CD4-positive, CD25-positive, alpha-beta regulatory T cell (primary cell): ENCODE data around the gene CBX6. TPM values are rescaled to one million over a fixed set of nuclear protein-coding genes. Genes with fewer than 3 reads are reported as not detected.
A peak's percentile ranks its signal among the peaks of the same experiment; 100 is the strongest.
"Not testable (repeated sequence)": the region's sequence is repeated elsewhere in the genome, so short reads cannot be mapped to it uniquely, and the experiment has no call there.

ENCODE experiments used
- ATAC-seq, 2 donors: fragments of 150-1000 bp; cut with Tn5 transposase; one replicate each; pipeline ENCODE4 v1.10.0; 2021; ENCODE audit warnings: low read depth in 2 of 2, moderate number of reproducible peaks in 2 of 2, moderate library complexity in 1 of 2
- DNase-seq, 3 donors: peaks; one replicate each; pipeline versions ENCODE4 v3.0.0 to v3.0.0-alpha.2; 2012 to 2022; ENCODE audit warnings: mixed read lengths in 1 of 3
- H3K27ac ChIP-seq: one replicate; pipeline ENCODE4 v1.7.0; 2013; ENCODE audit warnings: mild to moderate bottlenecking, low read length; ENCODE audit not compliant: insufficient read depth, poor library complexity, severe bottlenecking
- H3K27me3 ChIP-seq: one replicate; pipeline ENCODE4 v1.7.0; 2013; ENCODE audit warnings: low read length; ENCODE audit not compliant: control insufficient read depth, insufficient read depth
- H3K36me3 ChIP-seq: one replicate; pipeline ENCODE4 v1.7.0; 2013; ENCODE audit warnings: mild to moderate bottlenecking, low read length, moderate library complexity; ENCODE audit not compliant: control insufficient read depth, insufficient read depth
- H3K4me1 ChIP-seq: 2 replicates; pipeline ENCODE4 v1.7.0; 2013; ENCODE audit warnings: mild to moderate bottlenecking, low read length; ENCODE audit not compliant: insufficient read depth, control insufficient read depth, poor library complexity, severe bottlenecking
- H3K4me3 ChIP-seq: one replicate; pipeline ENCODE4 v1.7.0; 2013; ENCODE audit warnings: low read depth, mild to moderate bottlenecking, low read length, moderate library complexity
- H3K9me3 ChIP-seq, 2 experiments: 1 replicate in 1 of 2; 2 replicates in 1 of 2; pipeline ENCODE4 v1.7.0; 2013; ENCODE audit warnings: low read length in 2 of 2, mild to moderate bottlenecking in 1 of 2, moderate library complexity in 1 of 2; ENCODE audit not compliant: control insufficient read depth in 2 of 2
- H3K27ac Mint-ChIP-seq, 3 donors: one replicate each; pipeline ENCODE4 v1.8.0; 2020 to 2022; ENCODE audit warnings: mild to moderate bottlenecking in 3 of 3, mixed read lengths in 3 of 3, moderate library complexity in 2 of 3
- H3K27me3 Mint-ChIP-seq: one replicate; pipeline ENCODE4 v1.8.0; 2022; ENCODE audit warnings: mild to moderate bottlenecking, mixed read lengths
- H3K36me3 Mint-ChIP-seq: one replicate; pipeline ENCODE4 v1.8.0; 2020; ENCODE audit warnings: mixed read lengths
- H3K4me1 Mint-ChIP-seq, 4 donors: one replicate each; pipeline ENCODE4 v1.8.0; 2020 to 2022; ENCODE audit warnings: mixed read lengths in 4 of 4, mild to moderate bottlenecking in 1 of 4
- H3K4me3 Mint-ChIP-seq, 4 donors: one replicate each; pipeline ENCODE4 v1.8.0; 2020 to 2022; ENCODE audit warnings: mild to moderate bottlenecking in 4 of 4, mixed read lengths in 4 of 4, moderate library complexity in 3 of 4
- H3K9me3 Mint-ChIP-seq, 7 donors: one replicate each; pipeline ENCODE4 v1.8.0; 2020 to 2022; ENCODE audit warnings: mixed read lengths in 7 of 7, mild to moderate bottlenecking in 3 of 7, moderate library complexity in 2 of 7
- polyA plus RNA-seq, 4 donors: library from polyadenylated mRNA; unstranded; fragments of 300-500 nt; fragmentation: Illumina TruSeq; gene quantifications; one replicate each; pipeline ENCODE4 v1.2.3, GENCODE V29; 2021
- total RNA-seq: library from RNA; stranded (reverse); gene quantifications from one replicate; pipeline ENCODE4 v1.2.3, GENCODE V29; 2022

The CBX6 gene
- total and polyA plus RNA-seq, 5 donors from 2014 or later = 4.1 to 47.2 (median 5.7) TPM

- Mint-ChIP-seq H3K9me3 (no peaks in the 10 kb centered on the region), H3K27me3 (peaks cover 14% of the 10 kb centered on the region), H3K4me1 (peaks cover 0 to 8% (median 0%) of the 10 kb centered on the region in 4 donors), H3K27ac (no peak overlapping the region), H3K4me3 (no peak overlapping the region), H3K36me3 (no peaks in the 10 kb centered on the region)
- Histone ChIP-seq H3K9me3 (no peaks in the 10 kb centered on the region), H3K27me3 (no peaks in the 10 kb centered on the region), H3K4me3 (no peak overlapping the region), H3K36me3 (no peaks in the 10 kb centered on the region), H3K4me1 (no peaks in the 10 kb centered on the region), H3K27ac (no peak overlapping the region)
- DNase-seq (no peak), ATAC-seq (no peak)
Observed at GRCh38 chr22:38858492-38858891, 13.5 kb downstream of the CBX6 start.

GRCh38 chr22:38854476-38854875 is 17.5 kb downstream of the CBX6 start:
- not testable (repeated sequence) for H3K4me3 ChIP-seq, ATAC-seq, H3K36me3 Mint-ChIP-seq, H3K27me3 ChIP-seq, H3K4me3 Mint-ChIP-seq, H3K4me1 Mint-ChIP-seq, H3K9me3 Mint-ChIP-seq, H3K9me3 ChIP-seq, H3K36me3 ChIP-seq, DNase-seq, H3K27ac ChIP-seq, H3K27ac Mint-ChIP-seq, H3K4me1 ChIP-seq
- peaks cover 17% of the 10 kb centered on the region for H3K27me3 Mint-ChIP-seq

DNA sequence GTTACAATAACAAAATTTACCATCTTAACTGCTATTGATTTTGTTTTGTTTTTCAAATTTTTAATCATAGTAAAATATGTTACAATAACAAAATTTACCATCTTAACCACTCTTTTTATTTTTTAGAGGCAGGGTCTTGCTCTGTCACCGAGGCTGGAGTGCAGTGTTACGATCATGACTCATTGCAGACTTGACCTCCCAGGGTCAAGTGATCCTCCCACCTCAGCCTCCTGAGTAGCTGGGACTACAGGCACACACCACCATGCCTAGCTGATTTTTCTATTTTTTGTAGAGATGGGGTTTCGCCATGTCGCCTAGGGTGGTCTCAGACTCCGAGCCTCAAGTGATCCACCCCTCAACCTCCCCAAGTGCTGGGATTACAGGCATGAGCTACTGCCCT is 18.1 kb downstream of the CBX6 start:
- not testable (repeated sequence) for H3K9me3 Mint-ChIP-seq, H3K36me3 ChIP-seq, H3K27me3 ChIP-seq, DNase-seq, H3K36me3 Mint-ChIP-seq, H3K4me1 Mint-ChIP-seq, H3K4me3 ChIP-seq, ATAC-seq, H3K27ac ChIP-seq, H3K27ac Mint-ChIP-seq, H3K4me3 Mint-ChIP-seq, H3K4me1 ChIP-seq, H3K9me3 ChIP-seq
- peaks cover 18% of the 10 kb centered on the region for H3K27me3 Mint-ChIP-seq

DNA sequence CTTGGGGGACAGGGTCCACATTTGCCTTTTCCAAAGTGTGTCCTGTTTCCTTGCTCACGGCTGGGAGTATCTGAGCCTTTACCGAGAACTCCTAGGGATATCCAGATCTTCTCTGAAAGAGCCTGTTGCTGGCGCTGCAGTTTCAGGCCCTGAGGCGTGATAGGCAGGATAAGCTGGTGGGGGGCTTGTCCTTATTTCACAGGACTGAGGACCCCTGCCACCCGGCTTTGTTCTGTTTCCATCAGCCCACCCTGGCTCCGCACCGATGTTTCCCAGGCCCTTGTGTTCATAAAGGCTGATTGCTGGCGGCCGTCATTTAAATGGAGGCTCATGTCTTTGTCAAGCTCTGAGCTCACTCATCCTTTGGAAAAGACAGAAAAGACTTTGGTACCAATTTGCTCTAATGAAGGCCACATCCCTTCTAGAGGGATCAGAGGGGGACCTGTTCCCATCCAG is 18.8 kb downstream of the CBX6 start:
- ATAC-seq (no peak), DNase-seq (no peak)
- Mint-ChIP-seq H3K9me3 (peaks cover 0 to 2% (median 0%) of the 10 kb centered on the region in 7 donors), H3K4me1 (no peaks in the 10 kb centered on the region), H3K27me3 (peaks cover 19% of the 10 kb centered on the region), H3K27ac (no peak overlapping the region), H3K4me3 (no peak overlapping the region), H3K36me3 (no peaks in the 10 kb centered on the region)
- no peaks in the 10 kb centered on the region for H3K27me3 ChIP-seq
- H3K9me3 ChIP-seq = no peaks in the 10 kb centered on the region
- no peaks in the 10 kb centered on the region for H3K36me3 ChIP-seq
- no peak overlapping the region for H3K4me3 ChIP-seq
- no peaks in the 10 kb centered on the region for H3K4me1 ChIP-seq
- H3K27ac ChIP-seq = no peak overlapping the region

- no peaks in the 10 kb centered on the region for H3K36me3 ChIP-seq
- H3K27ac Mint-ChIP-seq = no peak overlapping the region
- no peaks in the 10 kb centered on the region for H3K9me3 ChIP-seq
- peaks cover 0 to 2% (median 0%) of the 10 kb centered on the region in 7 donors for H3K9me3 Mint-ChIP-seq
- no peak overlapping the region for H3K27ac ChIP-seq
- DNase-seq (no peak), ATAC-seq (no peak)
- H3K27me3 ChIP-seq = no peaks in the 10 kb centered on the region
- H3K4me3 ChIP-seq = no peak overlapping the region
- H3K4me3 Mint-ChIP-seq = no peak overlapping the region
- H3K4me1 Mint-ChIP-seq = no peaks in the 10 kb centered on the region
- H3K4me1 ChIP-seq = no peaks in the 10 kb centered on the region
- peaks cover 17% of the 10 kb centered on the region for H3K27me3 Mint-ChIP-seq
- H3K36me3 Mint-ChIP-seq = no peaks in the 10 kb centered on the region
Observed at GRCh38 chr22:38852522-38852921, 19.5 kb downstream of the CBX6 start.

GRCh38 chr22:38850941-38851849 is 20.8 kb downstream of the CBX6 start:
- no peak overlapping the region for H3K27ac ChIP-seq
- Mint-ChIP-seq H3K27me3 (peaks cover 15% of the 10 kb centered on the region), H3K4me3 (peak overlapping the region in 1 of 4 donors; percentile 28), H3K36me3 (no peaks in the 10 kb centered on the region), H3K4me1 (no peaks in the 10 kb centered on the region), H3K27ac (no peak overlapping the region), H3K9me3 (peaks cover 0 to 2% (median 0%) of the 10 kb centered on the region in 7 donors)
- DNase-seq (no peak), ATAC-seq (no peak)
- no peak overlapping the region for H3K4me3 ChIP-seq
- no peaks in the 10 kb centered on the region for H3K27me3 ChIP-seq
- no peaks in the 10 kb centered on the region for H3K4me1 ChIP-seq
- H3K9me3 ChIP-seq = no peaks in the 10 kb centered on the region
- no peaks in the 10 kb centered on the region for H3K36me3 ChIP-seq

GRCh38 chr22:38850399-38850798 is 21.6 kb downstream of the CBX6 start:
- H3K27me3 ChIP-seq = peaks cover 1% of the 10 kb centered on the region
- no peaks in the 10 kb centered on the region for H3K36me3 Mint-ChIP-seq
- H3K4me3 Mint-ChIP-seq = no peak overlapping the region
- ATAC-seq (no peak), DNase-seq (no peak)
- H3K36me3 ChIP-seq = no peaks in the 10 kb centered on the region
- H3K9me3 ChIP-seq = no peaks in the 10 kb centered on the region
- no peak overlapping the region for H3K4me3 ChIP-seq
- H3K27me3 Mint-ChIP-seq = peaks cover 20% of the 10 kb centered on the region
- H3K27ac Mint-ChIP-seq = no peak overlapping the region
- no peak overlapping the region for H3K27ac ChIP-seq
- H3K4me1 ChIP-seq = no peaks in the 10 kb centered on the region
- H3K9me3 Mint-ChIP-seq = peaks cover 0 to 2% (median 0%) of the 10 kb centered on the region in 7 donors
- H3K4me1 Mint-ChIP-seq = no peaks in the 10 kb centered on the region

DNA sequence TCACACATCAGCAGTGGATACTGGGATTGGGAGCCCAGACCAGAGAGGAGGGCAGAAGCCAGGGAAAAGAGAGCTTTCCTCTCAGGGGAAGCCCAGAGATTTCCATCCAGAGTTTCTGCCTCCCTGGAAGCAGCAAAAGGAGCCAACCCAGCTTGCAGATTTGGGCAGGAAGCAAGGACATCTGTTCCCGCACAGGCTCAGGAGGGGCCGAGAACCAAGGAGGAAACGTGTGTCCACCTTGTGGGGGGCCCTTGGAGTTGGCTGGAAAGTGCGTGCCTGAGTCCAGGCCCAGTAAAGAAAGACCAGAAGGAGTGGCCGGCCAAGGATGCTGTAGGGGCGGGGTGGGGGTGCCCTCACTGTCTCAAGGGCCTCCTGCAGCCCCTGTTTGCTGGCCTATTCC is 22.2 kb downstream of the CBX6 start:
- H3K27me3 ChIP-seq = peaks cover 6% of the 10 kb centered on the region
- no peak overlapping the region for H3K27ac Mint-ChIP-seq
- no peaks in the 10 kb centered on the region for H3K4me1 Mint-ChIP-seq
- ATAC-seq = no peak
- H3K9me3 ChIP-seq = no peaks in the 10 kb centered on the region
- H3K4me3 ChIP-seq = no peak overlapping the region
- no peaks in the 10 kb centered on the region for H3K36me3 Mint-ChIP-seq
- H3K27me3 Mint-ChIP-seq = peaks cover 26% of the 10 kb centered on the region
- no peaks in the 10 kb centered on the region for H3K36me3 ChIP-seq
- H3K9me3 Mint-ChIP-seq = peaks cover 0 to 2% (median 0%) of the 10 kb centered on the region in 7 donors
- H3K4me1 ChIP-seq = no peaks in the 10 kb centered on the region
- H3K27ac ChIP-seq = no peak overlapping the region
- DNase-seq = no peak
- no peak overlapping the region for H3K4me3 Mint-ChIP-seq
